ENCODE results near the gene ATP6V0D1. TPM values are rescaled to one million over a fixed set of nuclear protein-coding genes. Genes with fewer than 3 reads are reported as not detected.

Gene ATP6V0D1
- total and polyA plus RNA-seq, 2 donors (not counting 1 experiment from before 2014, with no cell fraction given) = 62.1 to 91.0 TPM

- POLR2A ChIA-PET = interaction anchor here (1.5 kb wide), 1 partner anchor 14 kb away, joined by 3 read pairs; no protein-coding TSS in a partner anchor
- Histone ChIP-seq H3K4me2 (replicated peaks; ENCODE audit: low read depth, low read length, poor library complexity, severe bottlenecking) (peak within 1 kb of the TSS; percentile 95), H2AFZ (ENCODE audit: insufficient read depth, low read depth, low read length, poor library complexity, severe bottlenecking) (no peak within 1 kb of the TSS), H3K4me1 (ENCODE audit: control insufficient read depth in 2 of 2, insufficient read depth in 2 of 2, low read length in 2 of 2) (peaks cover 51 to 64% of the 10 kb centered on the region in 2 donors), H4K20me1 (ENCODE audit: control insufficient read depth, insufficient read depth, low read length, poor library complexity, severe bottlenecking) (peaks cover 23% of the 10 kb centered on the region), H3K27ac (ENCODE audit: low read length in 2 of 2) (peak within 1 kb of the TSS in 1 of 2 donors; percentile 79), H3K27me3 (replicated peaks in 1 of 4; ENCODE audit: control extremely low read depth in 1 of 4, control insufficient read depth in 3 of 4, insufficient read depth in 4 of 4, low read length in 3 of 4) (no peaks in the 10 kb centered on the region), H3K9ac (ENCODE audit: low read length) (peak within 1 kb of the TSS; percentile 100), H3K4me3 (ENCODE audit: control extremely low read depth in 1 of 5, extremely low read depth in 1 of 5, insufficient read depth in 1 of 5, low read depth in 2 of 5, low read length in 4 of 5) (peak within 1 kb of the TSS in 4 of 5 experiments; percentile 98 to 100 (median 99)), H3K36me3 (replicated peaks in 1 of 2; ENCODE audit: control extremely low read depth in 1 of 2, control insufficient read depth in 1 of 2, extremely low read depth in 1 of 2, insufficient read depth in 2 of 2, low read length in 1 of 2) (peaks cover 0 to 22% of the 10 kb centered on the region in 2 experiments), H3K79me2 (ENCODE audit: control insufficient read depth, insufficient read depth, low read length) (peaks cover 77% of the 10 kb centered on the region), H3K9me3 (ENCODE audit: control extremely low read depth in 1 of 3, control insufficient read depth in 2 of 3, insufficient read depth in 1 of 3, low read length in 2 of 3) (peaks cover 0 to 3% (median 0%) of the 10 kb centered on the region in 3 donors)
- Mint-ChIP-seq H3K4me1 (peaks cover 65% of the 10 kb centered on the region), H3K27ac (peak within 1 kb of the TSS; percentile 98), H3K27me3 (no peaks in the 10 kb centered on the region), H3K9me3 (ENCODE audit: insufficient read depth) (no peaks in the 10 kb centered on the region), H3K4me3 (peak within 1 kb of the TSS; percentile 99)
- ATAC-seq (ENCODE audit: low read depth) = no peak
- intact Hi-C loops (cut with micrococcal nuclease) = loop anchor here (10.0 kb wide), 1 partner anchor 322 kb away; the partner anchor contains the start of genes RANBP10 and TSNAXIP1
- no peak for DNase-seq
- CTCF ChIA-PET = interaction anchor here (0.6 to 23.6 kb wide), 6 partner anchors 11 to 184 kb away, joined by 3 to 817 read pairs (median 28); partner anchors contain the start of genes C16orf86, CARMIL2, CTCF and ENKD1
- WGBS (ENCODE audit: insufficient coverage) = 98% methylated on average over 6 of the region's 6 CpGs
- TF ChIP-seq EZH2 (IDR thresholded peaks at IDR 0.05; ENCODE audit: borderline replicate concordance, insufficient read depth, low read depth, low read length, poor library complexity, severe bottlenecking) (no peak), CTCF (IDR thresholded peaks at IDR 0.05) (no peak)
Measured at GRCh38 chr16:67483150-67483549, 2.2 kb upstream of the ATP6V0D1 start, which contains the start of gene AGRP. AGRP (minus strand) TSS chr16:67483547; CDS start chr16:67483398, 149 bp downstream.
